ENCODE measurements around the gene CAPSL.
A peak's percentile ranks its signal among the peaks of the same experiment; 100 is the strongest.

GRCh38 chr5:35926389-35927051, 11.9 kb downstream of the CAPSL start:
- TF ChIP-seq CTCF (IDR thresholded peaks at IDR 0.05) (peak; percentile 51 to 82 (median 71)), POLR2A (IDR thresholded peaks at IDR 0.05) (no peak), EP300 (IDR thresholded peaks at IDR 0.05) (no peak)

All from ovary (tissue), 3 donors.